GM13976 (cell line): ENCODE measurements around the gene ERICH6B.
A peak's percentile ranks its signal among the peaks of the same experiment; 100 is the strongest.

ENCODE experiments used
- DNase-seq: peaks from one replicate; pipeline ENCODE4 v3.0.0; 2012; ENCODE audit warnings: low spot score
- CTCF ChIP-seq: IDR thresholded peaks from 2 replicates; pipeline ENCODE4 v1.5.1; 2012; ENCODE audit warnings: borderline replicate concordance, mild to moderate bottlenecking; ENCODE audit not compliant: insufficient read depth; ENCODE audit errors: extremely low read depth, missing control alignments, control extremely low read depth
- in situ Hi-C: fragments of 300-500 bp; cut with MboI; formaldehyde crosslinking; loops from one replicate; pipeline ENCODE4 v1.12.0; 2022; ENCODE audit warnings: low sequenced_read_pairs, mixed read lengths, inconsistent platforms; ENCODE audit not compliant: unreplicated experiment

ERICH6B gene

GRCh38 chr13:45630791-45631190 lies 15.3 kb upstream of the ERICH6B start:
- TF ChIP-seq CTCF = no peak
- in situ Hi-C loops = no loop called here
- DNase-seq = no peak

- no peak for TF ChIP-seq CTCF
- in situ Hi-C loops = no loop called here
- no peak for DNase-seq
These were observed 14.4 kb upstream of the ERICH6B start for GRCh38 chr13:45629940-45630339.

GRCh38 chr13:45628094-45628493 lies 12.6 kb upstream of the ERICH6B start:
- in situ Hi-C loops = no loop called here
- no peak for DNase-seq
- TF ChIP-seq CTCF = no peak

- in situ Hi-C loops = no loop called here
These were observed 12.1 kb upstream of the ERICH6B start for GRCh38 chr13:45627656-45628055.

GRCh38 chr13:45626731-45627374 lies 11.3 kb upstream of the ERICH6B start:
- no peak for DNase-seq
- no peak for TF ChIP-seq CTCF
- in situ Hi-C loops = no loop called here

More at GRCh38 chr13:45627656-45628055, 12.1 kb upstream of the ERICH6B start:
- TF ChIP-seq CTCF = no peak
- no peak for DNase-seq

GRCh38 chr13:45623516-45624090 lies 8.1 kb upstream of the ERICH6B start:
- peak; percentile 42 for DNase-seq
- peak; percentile 42 for TF ChIP-seq CTCF
- in situ Hi-C loops = loop anchor here (5.0 kb wide), 1 partner anchor 94 kb away; no protein-coding TSS in a partner anchor
